ENCODE measurements around the gene HOXD9.

Gene HOXD9

GRCh38 chr2:176099159-176099727 is 23.3 kb upstream of the HOXD9 start:
- DNase-seq, result no peak

GRCh38 chr2:176099728-176100546 is 22.6 kb upstream of the HOXD9 start, which contains the start of gene HOXD12:
Gene HOXD12, plus strand, starts transcription at chr2:176099795. Its CDS starts 7 bp downstream, at chr2:176099802.
- no peak for DNase-seq

- DNase-seq, result no peak
Measured at GRCh38 chr2:176100547-176101140, 21.9 kb upstream of the HOXD9 start.

GRCh38 chr2:176101216-176101830 is 21.2 kb upstream of the HOXD9 start:
- DNase-seq, result no peak

GRCh38 chr2:176101842-176102241 is 20.7 kb upstream of the HOXD9 start:
- no peak for DNase-seq

- no peak for DNase-seq
Measured at GRCh38 chr2:176102309-176102866, 20.1 kb upstream of the HOXD9 start.

- DNase-seq, result no peak
Measured at GRCh38 chr2:176103194-176103593, 19.3 kb upstream of the HOXD9 start.

GRCh38 chr2:176103742-176104315 is 18.7 kb upstream of the HOXD9 start:
- no peak for DNase-seq

GRCh38 chr2:176104316-176105077 is 18.0 kb upstream of the HOXD9 start:
- DNase-seq, result no peak

GRCh38 chr2:176105078-176105729 is 17.3 kb upstream of the HOXD9 start:
- no peak for DNase-seq

GRCh38 chr2:176105730-176106580 is 16.6 kb upstream of the HOXD9 start:
- no peak for DNase-seq

- DNase-seq, result peak; percentile 74
Measured at GRCh38 chr2:176106581-176107539, 15.7 kb upstream of the HOXD9 start, which contains the start of gene HOXD11. Gene HOXD11, plus strand, starts transcription at chr2:176107280. Its CDS starts 76 bp downstream, at chr2:176107356.

GRCh38 chr2:176107731-176108181 is 14.8 kb upstream of the HOXD9 start:
- DNase-seq, result peak; percentile 43

- no peak for DNase-seq
Measured at GRCh38 chr2:176109192-176109901, 13.2 kb upstream of the HOXD9 start.

- DNase-seq, result no peak
Measured at GRCh38 chr2:176109946-176110345, 12.6 kb upstream of the HOXD9 start.

- DNase-seq, result no peak
Measured at GRCh38 chr2:176110415-176111308, 11.9 kb upstream of the HOXD9 start.

GRCh38 chr2:176111309-176111663 is 11.2 kb upstream of the HOXD9 start:
- DNase-seq, result no peak
